COR-L47 (cell line): ENCODE results near the gene FAM72C.
"Not testable (repeated sequence)": the region's sequence is repeated elsewhere in the genome, so short reads cannot be mapped to it uniquely, and the experiment has no call there.

Experiments used
- DNase-seq: peaks from one replicate; lab custom pipeline; 2025; lab: John Stamatoyannopoulos, UW

FAM72C gene

GRCh38 chr1:143984721-143985473, 13.1 kb upstream of the FAM72C start:
- DNase-seq = not testable (repeated sequence)

GRCh38 chr1:143974416-143974815, 2.6 kb upstream of the FAM72C start:
- DNase-seq = not testable (repeated sequence)

GRCh38 chr1:143973876-143974414, 2.2 kb upstream of the FAM72C start:
- not testable (repeated sequence) for DNase-seq

GRCh38 chr1:143972753-143973326, 1.1 kb upstream of the FAM72C start:
- not testable (repeated sequence) for DNase-seq

GRCh38 chr1:143965860-143966259, 5.9 kb downstream of the FAM72C start:
- not testable (repeated sequence) for DNase-seq

- DNase-seq = not testable (repeated sequence)
These were observed 7.5 kb downstream of the FAM72C start for GRCh38 chr1:143964294-143964693.

GRCh38 chr1:143955930-143956329, 15.9 kb downstream of the FAM72C start:
- DNase-seq = not testable (repeated sequence)

- not testable (repeated sequence) for DNase-seq
These were observed 18.9 kb downstream of the FAM72C start for GRCh38 chr1:143952913-143953312.

- not testable (repeated sequence) for DNase-seq
These were observed 20.0 kb downstream of the FAM72C start for GRCh38 chr1:143951485-143952391.

- not testable (repeated sequence) for DNase-seq
These were observed 24.0 kb downstream of the FAM72C start for GRCh38 chr1:143947749-143948148.

- DNase-seq = not testable (repeated sequence)
These were observed 26.5 kb downstream of the FAM72C start for GRCh38 chr1:143945253-143945652.

GRCh38 chr1:143944576-143945240, 27.1 kb downstream of the FAM72C start:
- DNase-seq = not testable (repeated sequence)

GRCh38 chr1:143943319-143943978, 28.3 kb downstream of the FAM72C start:
- DNase-seq = not testable (repeated sequence)

GRCh38 chr1:143942238-143942860, 29.4 kb downstream of the FAM72C start:
- DNase-seq = not testable (repeated sequence)

- not testable (repeated sequence) for DNase-seq
These were observed 32.1 kb downstream of the FAM72C start for GRCh38 chr1:143939666-143940065.

GRCh38 chr1:143938922-143939321, 32.9 kb downstream of the FAM72C start:
- not testable (repeated sequence) for DNase-seq

- not testable (repeated sequence) for DNase-seq
These were observed 35.2 kb downstream of the FAM72C start for GRCh38 chr1:143936457-143937115.

GRCh38 chr1:143919127-143919526, 52.7 kb downstream of the FAM72C start:
- DNase-seq = not testable (repeated sequence)

- not testable (repeated sequence) for DNase-seq
These were observed 53.2 kb downstream of the FAM72C start for GRCh38 chr1:143918552-143918951.

- not testable (repeated sequence) for DNase-seq
These were observed 58.1 kb downstream of the FAM72C start for GRCh38 chr1:143913705-143914104.
